Left lobe of liver (tissue), 2 donors: ENCODE results near the gene NDUFA7. TPM values are rescaled to one million over a fixed set of nuclear protein-coding genes. Genes with fewer than 3 reads are reported as not detected.
A peak's percentile ranks its signal among the peaks of the same experiment; 100 is the strongest.
"Not testable (repeated sequence)": the region's sequence is repeated elsewhere in the genome, so short reads cannot be mapped to it uniquely, and the experiment has no call there.

Experiments
- ATAC-seq: fragments of 200-7000 bp; cut with Tn5 transposase; one replicate; pipeline ENCODE4 v1.9.1; 2020; ENCODE audit warnings: mild to moderate bottlenecking, moderate library complexity
- DNase-seq: peaks from one replicate; pipeline ENCODE4 v3.0.0-alpha.2; 2020; ENCODE audit warnings: low spot score
- total RNA-seq: library from RNA; stranded (reverse); gene quantifications from one replicate; pipeline ENCODE4 v1.2.1, GENCODE V29; 2021
- donor health status: DM: no; HTN: no; CAD: no; lungs with moderate emphysema.
- donor health status: DM: no; HTN: yes; CAD: no.

Gene NDUFA7
- total RNA-seq, 1 donor from 2014 or later: 28.5 TPM

DNA sequence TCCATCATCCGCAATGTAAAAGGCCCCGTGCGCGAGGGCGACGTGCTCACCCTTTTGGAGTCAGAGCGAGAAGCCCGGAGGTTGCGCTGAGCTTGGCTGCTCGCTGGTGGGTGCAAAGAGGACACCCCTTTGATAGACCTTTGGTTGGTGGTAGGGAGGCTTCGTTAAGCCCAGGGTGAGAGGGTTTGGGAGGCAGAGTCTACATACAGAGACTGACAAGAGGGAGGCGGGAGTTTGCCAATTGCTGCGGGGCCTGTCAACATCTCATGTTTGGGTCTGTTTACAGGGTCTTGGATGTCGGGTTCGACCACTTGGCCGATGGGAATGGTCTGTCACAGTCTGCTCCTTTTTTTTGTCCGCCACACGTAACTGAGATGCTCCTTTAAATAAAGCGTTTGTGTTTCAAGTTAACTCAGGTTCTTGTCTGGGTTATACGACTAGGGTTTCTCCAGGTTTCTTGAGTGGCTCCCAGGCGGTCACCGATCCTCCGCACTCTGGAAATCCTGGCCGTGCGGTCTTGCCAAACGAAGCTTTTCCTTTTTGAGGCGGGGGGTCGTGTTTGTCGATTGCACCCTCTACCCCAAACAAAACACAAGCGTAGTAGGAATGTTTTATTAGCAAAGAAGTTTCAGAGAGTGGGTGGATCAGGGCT lies 937 bp upstream of the NDUFA7 start:
- no peak for ATAC-seq

DNA sequence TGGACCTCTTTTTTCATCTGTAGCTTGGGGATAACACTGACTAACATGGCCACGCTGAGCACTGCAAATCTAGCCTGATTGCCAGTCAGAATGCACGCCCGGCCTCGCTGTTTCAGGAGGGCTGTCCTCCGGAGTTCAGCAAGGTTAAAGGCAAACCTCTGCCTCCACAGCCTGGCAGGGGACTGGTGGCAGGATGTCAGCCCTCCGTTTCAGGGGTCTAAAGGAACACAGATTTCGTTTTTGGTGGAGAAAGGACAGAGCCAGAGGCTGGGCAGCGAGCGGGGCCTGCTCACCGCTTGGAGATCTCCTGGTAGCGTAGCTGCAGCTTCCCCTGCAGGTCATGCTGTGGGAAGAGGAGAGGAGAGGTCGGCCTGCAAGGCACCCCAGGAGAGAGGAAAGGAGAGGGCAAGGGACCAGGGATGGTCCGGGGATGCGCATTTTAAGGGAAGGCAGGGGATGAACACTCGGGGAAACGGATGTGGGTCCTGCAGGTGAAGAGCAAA lies 560 bp downstream of the NDUFA7 start:
- DNase-seq: no peak

More for the DNA sequence above, 937 bp upstream of the NDUFA7 start:
- no peak for DNase-seq

DNA sequence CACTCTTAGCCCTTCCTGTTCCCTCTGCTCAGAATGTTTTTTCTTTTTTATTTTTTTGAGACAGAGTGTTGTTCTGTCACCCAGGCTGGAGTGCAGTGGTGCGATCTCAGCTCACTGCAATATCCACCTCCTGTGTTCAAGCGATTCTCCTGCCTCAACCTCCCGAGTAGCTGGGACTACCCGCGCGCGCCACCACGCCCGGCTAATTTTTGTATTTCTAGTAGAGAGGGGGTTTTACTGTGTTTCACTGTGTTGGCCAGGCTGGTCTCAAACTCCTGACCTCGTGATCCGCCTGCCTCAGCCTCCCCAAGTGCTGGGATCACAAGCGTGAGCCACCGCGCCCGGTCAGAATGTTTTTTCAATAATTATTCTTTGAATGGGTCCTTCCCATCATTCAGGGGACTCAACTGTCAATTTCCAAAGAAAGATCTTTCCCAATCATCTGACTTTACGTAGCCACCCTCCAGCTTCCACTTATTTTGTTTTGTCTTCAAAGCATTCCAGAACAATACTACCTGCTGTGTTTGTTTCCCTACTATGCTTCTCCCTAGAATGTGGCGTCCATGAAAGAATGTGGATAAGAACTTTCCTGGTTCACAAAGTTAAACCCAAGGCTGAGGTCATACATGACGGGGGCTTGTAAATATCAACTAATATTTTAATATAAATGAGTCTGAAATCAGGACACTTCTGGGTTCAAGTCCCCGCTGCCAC lies 1.2 kb downstream of the NDUFA7 start:
- DNase-seq (no peak), ATAC-seq (no peak)

More for the DNA sequence above, 560 bp downstream of the NDUFA7 start:
- ATAC-seq: peak; percentile 17

DNA sequence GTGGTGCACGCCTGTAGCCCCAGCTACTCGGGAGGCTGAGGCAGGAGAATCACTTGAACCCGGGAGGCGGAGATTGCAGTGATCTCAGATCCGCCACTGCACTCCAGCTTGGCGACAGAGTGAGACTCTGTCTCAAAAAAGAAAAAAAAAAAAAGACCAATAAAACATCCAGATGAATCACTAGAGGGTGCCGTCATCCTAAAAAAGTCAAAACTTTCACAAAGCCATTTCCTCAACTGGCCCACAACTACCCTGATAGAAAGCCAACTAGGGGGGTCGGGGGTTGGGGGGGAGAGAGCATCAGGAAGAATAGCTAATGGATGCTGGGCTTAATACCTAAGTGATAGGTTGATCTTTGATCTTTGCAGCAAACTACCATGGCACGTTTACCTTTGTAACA lies 2.3 kb downstream of the NDUFA7 start:
- DNase-seq, ATAC-seq: not testable (repeated sequence)

DNA sequence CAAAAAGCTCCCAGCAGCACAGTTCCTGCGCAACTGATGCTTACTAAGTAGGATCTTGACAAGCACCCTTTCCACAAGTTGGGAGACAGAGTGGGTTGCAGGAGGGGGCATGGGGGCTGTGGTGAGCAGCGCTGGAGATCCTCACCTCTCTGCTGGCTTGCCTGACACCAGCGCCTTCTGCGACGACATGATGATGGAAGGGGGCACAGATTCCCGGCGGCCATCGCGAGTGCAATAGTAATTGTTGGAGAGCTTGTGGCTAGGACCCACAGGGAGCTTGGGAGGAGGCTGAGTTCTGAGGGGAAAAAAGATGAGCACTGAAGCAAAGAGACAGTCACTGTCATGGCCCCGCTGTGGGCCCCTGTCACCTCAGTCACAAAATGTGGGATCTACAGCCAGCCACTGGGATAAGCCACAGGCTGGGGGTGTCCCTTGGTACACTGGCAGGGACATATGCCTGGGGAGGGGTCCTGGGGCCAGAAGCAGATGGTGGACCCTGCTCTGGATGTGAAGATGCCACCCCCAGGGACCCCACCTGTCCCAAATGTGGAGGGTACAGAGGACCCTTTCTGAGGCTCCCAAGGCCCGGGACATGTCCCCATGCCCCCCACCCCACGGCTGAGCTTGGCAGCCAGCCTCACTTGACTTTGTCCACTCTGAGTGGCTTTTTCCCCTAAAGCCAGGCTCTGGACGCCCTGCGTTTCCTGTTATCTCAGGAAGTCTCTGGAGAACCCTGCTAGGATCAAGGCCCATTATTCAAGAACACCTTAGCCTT lies 4.6 kb downstream of the NDUFA7 start:
- no peak for ATAC-seq
- no peak for DNase-seq

DNA sequence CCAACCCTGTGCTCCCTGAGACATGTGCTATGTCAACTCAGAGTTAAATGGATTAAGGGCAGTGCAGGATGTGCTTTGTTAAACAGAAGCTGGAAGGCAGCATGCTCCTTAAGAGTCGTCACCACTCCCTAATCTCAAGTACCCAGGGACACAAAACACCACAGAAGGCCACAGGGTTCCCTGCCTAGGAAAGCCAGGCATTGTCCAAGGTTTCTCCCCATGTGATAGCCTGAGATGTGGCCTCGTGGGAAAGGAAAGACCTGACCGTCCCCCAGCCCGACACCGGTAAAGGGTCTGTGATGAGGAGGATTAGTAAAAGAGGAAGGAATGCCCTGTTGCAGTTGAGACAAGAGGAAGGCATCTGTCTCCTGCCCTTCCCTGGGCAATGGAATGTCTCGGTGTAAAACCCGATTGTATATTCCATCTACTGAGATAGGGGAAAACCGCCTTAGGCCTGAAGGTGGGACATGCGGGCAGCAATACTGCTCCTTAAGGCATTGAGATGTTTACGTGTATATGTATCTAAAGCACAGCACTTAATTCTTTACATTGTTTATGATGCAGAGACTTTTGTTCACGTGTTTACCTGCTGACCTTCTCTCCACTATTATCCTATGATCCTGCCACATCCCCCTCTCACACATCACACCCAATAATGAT lies 6.1 kb downstream of the NDUFA7 start:
- DNase-seq: not testable (repeated sequence)

DNA sequence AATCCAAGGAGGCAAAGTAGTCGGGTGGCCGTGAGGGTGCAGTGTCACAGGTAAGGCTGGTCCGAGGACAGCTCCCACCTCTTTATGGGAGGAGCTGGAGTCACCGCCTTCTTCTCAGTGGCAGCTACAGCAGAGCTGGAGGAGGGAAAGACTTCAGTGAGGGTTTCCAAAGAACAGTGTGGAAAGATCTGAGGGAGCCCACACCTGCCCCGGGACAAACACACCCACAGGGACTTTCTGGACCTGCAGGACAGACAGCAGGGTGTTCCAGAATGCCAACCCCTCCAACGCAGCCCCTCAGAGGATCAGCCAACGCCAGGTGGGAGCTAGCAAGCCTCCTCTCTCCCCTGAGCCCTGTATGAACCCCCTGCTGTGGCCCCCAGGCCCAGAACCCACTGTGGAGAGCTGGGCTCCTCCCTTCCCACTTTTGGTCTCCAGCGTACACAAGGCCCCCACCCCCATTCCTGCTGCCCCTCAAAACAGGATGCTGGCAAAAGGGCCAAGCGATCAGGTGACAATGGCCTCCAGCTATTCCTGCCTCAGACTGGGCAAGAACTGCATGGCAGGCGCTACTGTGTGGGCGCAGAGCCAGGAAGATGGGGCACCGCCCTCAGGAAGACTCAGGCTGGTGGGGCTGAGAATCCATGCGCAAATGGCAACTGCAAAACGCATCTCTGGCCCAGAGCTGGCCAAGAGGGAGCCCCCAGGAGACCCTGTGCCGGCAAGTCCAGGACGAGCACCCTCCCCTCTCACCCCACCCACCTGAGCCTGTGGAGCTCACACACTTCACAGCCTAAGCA lies 9.5 kb downstream of the NDUFA7 start:
- no peak for ATAC-seq
- peak; percentile 49 for DNase-seq

More for the DNA sequence above, 6.1 kb downstream of the NDUFA7 start:
- not testable (repeated sequence) for ATAC-seq

DNA sequence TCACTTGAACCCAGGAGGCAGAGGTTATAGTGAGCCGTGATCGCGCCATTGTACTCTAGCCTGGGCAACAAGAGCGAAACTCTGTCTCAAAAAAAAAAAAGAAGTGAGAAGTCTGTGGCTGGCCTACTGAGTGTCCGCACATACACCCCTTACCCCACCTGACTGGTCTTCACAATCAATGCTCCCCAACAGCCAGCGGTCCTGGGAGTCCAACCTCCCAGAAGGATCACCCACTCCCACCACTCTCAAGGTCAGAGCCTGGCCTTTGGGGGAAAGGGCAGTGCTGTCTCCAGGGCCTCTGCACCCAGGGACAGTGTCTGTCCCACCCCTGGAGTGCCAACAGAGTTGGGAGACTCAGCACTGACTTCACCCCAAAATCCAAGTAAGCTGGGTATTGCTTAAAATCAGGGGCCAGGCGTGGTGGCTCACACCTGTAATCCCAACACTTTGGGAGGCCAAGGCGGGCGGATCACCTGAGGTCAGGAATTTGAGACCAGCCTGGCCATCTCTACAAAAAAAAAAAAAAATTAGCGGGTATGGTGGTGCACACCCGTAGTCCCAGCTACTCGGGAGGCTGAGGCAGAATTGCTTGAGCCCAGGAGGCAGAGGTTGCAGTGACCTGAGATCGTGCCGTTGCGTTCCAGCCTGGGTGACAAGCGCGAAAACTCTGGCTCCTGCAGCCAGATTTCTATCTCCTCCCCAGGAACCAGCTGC lies 10.7 kb downstream of the NDUFA7 start:
- ATAC-seq (no peak), DNase-seq (peak; percentile 29)

DNA sequence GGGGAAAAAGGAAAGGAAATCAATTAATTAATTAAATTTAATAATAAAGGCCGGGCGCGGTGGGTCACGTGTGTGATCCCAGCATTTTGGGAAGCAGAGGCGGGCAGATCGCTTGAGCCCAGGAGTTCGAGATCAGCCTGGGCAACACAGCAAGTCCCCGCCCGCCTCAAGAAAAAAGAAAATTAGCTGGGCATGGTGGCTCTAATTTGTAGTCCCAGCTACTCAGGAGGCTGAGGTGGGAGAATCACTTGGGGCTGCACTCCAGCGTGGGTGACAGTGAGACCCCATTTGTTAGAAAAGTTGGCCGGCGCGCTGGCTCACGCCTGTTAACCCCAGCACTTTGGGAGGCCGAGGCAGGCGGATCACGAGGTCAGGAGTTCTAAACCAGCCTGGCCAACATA lies 12.3 kb downstream of the NDUFA7 start:
- ATAC-seq (no peak), DNase-seq (peak; percentile 41)

DNA sequence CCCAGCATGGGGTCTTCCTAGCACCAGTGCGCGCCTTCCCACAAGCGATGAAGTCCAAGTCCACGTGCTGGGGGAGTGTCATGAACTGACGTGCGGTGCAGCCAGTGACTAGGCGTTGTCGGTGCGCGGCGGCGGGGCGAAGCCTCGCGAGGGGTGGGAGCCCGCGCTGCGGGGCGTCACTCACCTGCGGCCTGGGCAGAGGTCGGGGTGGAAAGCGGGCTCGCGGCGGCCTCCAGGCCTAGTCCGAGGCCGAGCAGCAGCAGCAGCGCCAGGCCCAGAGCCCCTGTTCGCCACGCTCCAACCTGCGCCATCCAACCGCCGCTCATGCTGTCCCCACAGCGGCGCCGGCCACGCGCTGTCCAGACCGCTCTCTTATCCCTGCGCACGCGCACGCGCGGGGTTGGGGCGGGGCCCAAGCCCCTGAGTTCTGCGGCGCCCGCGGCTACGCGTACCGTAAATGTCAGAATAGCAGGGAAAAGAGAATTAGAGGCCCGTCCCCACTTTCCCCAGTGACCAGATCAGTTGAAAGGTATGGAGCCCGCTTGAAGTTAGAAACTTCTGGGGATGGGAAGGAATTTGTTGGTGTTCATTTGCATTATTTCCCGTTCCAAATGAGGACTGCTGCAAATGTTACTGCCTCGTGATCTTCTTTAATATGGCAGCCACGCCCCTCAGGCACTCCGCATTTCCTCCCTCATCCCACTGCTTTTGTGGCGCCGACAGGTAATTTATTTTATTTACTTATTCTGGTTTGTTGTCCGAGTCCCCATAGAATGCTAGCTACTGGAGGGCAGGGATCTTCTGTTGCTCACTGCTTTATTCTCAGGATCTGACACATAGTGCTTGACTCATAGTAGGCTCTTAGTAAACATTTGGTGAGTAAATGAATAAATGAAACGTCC lies 13.0 kb downstream of the NDUFA7 start, which contains the start of gene CD320:
CD320 (minus strand) TSS at position 394 of the 902 bp plus-strand sequence; CDS start at position 326, 68 bp downstream.
- DNase-seq (peak; percentile 93), ATAC-seq (peak; percentile 89)

DNA sequence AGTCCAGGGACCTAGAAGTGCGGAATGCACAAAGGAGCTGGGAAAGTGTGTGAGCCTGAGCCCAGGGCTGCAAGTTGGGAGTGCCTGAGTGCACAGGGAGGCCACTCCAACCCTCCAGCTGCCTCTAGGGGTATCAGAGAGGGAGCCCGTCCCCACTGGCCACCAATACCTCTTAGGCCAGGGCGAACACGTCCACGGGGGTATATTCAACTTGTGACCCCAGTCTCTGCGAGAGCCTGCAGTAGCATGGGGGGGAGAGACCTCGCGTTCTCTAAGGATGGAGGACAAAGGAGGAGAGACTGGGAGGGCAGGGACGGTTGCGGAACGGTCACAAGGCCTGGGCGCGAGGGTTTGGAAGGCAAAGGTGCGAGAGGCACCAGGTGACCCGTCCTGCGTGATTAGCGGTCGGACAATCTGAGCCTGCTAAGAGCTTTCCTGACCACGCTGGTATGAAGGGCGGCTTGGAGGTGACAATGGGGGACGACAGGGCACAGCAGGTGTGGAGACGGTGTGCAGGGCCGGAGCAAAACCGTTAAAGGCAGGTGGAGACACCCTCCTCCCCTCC lies 13.7 kb downstream of the NDUFA7 start:
- no peak for DNase-seq
- peak; percentile 27 for ATAC-seq

DNA sequence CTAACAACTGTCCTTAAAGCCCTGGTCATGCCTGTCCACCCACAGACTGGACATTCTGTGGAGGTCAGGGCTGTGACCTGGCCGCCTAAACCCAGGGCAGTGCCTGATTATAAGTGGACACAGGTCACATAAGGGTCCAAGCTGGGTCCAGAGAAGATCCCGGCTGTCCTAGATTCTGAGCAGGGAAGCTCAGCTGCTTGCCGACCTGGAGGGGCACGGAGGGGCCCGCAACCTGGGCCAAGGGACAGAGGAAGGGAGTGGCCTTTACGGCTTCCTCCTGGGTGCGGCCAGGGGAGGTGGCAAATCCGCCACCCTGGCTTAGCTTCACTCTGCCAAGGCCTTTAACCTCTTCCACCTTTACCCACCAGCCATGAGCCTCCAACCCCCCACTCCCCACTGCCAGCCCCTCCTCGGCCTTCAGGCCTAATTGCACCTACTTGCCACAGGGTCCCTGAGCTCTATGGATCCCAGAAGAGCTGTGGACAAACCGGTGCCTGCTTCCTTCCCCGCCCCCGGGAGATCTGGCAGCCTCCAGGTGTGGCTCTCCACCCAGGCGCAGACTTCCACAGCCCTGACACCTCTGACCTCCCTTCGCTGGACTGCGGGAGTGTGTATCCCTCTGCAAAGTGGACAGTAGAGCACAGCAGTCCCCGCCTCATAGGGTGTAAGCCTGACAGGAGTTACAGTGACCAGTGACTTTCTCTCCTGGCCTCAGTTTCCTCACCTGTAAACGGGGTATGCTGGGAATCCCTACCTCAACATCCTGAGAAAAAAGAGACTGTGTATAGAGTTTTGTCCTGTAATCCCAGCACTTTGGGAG lies 14.7 kb downstream of the NDUFA7 start:
- peak; percentile 53 for ATAC-seq
- peak; percentile 65 for DNase-seq

DNA sequence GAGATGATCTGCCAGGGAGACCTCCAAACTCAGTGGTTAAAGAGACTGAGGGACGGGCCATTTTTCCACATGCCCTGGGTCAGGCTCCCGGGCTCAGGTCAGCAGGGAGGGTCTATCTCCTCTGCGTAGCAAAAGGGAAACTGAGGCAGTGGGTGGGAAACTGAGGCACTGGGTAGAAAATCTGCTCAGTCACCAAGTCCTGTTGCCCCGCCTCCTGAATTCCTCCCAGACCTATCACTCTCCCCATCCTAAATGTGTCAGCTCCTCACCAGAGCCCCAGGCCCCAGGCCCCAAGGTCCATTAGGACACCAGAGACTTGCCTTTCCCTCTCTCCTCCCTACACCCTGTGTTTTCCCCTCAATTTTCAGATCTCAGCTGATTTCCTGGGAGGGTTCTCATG lies 15.4 kb downstream of the NDUFA7 start:
- DNase-seq: peak; percentile 35
- ATAC-seq: no peak

DNA sequence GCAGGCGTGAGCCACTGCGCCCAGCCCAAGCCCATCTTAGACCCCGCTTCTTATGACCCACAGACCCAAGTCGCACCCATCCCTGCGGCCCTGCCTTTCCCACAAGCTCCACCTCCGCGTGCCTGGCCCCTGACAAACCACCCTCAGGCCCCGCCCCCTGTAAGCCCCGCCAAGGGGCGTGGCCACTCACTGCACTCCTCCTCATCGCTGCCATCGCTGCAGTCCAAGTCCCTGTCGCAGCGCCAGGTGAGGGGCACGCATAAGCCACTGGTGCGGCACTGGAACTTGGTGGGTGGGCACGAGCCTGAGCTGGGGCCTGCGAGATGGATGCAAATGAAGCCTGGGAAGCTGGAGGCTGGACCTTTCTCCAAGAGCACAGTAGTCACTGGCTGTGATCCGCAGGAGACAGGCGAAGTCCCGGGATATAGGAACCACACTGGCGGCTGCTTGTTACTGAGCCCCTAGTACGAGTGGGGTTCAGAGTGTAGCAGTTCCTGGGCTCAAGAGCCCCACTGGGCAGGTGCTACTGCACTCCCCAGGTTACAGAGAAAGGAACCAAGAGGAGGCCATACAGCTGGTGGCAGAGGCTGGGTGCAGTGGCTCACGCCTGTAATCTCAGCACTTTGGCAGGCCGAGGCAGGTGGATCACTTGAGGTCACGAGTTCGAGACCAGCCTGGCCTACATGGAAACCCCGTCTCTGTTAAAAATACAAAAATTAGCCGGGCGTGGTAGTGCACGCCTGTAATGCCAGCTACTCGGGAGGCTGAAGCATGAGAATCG lies 16.1 kb downstream of the NDUFA7 start:
- DNase-seq: peak; percentile 46
- no peak for ATAC-seq

DNA sequence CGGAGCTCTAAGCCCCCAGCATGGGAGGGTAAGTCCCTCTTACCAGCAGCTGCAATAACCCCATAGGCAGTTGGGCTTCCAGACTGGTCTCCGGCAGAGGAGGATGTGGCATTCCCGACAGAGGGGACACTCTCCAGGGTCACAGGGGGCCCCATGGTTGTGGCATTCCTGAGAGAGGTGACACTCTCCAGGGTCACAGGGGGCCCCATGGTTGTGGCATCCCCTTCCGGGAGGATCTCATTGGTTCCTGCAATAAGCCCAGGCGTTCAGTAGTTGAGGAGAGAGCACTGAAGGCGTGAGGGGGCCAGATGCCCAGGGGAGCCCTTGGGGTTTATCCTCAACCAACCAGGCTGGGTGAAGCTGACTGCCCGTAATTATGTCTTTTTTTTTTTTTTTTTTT lies 18.4 kb downstream of the NDUFA7 start:
- ATAC-seq (no peak), DNase-seq (no peak)

DNA sequence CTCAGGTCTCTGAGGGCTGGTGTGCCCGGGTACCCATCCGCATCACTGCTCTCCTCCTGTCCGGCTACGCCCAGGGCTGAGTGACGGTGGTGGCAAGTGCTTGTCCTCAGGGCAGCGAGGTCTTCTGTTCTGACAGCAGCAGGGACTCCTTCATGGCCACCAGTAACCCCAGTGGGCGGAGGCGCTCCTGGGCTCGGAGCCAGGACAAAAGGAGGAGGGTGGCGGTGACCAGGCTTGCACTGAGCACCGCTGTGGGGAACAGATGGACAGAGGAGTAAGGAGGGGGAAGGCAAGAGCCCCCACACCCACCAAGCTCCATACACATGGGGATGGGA lies 18.9 kb downstream of the NDUFA7 start:
- DNase-seq (peak; percentile 62), ATAC-seq (peak; percentile 52)
